GM18858 (cell line): ENCODE data around the gene VIPR2.

Experiments
- ATAC-seq: cut with Tn5 transposase; IDR thresholded peaks from one replicate; pipeline ENCODE4 v1.9.1; 2021; ENCODE audit not compliant: unreplicated experiment

VIPR2 gene

DNA sequence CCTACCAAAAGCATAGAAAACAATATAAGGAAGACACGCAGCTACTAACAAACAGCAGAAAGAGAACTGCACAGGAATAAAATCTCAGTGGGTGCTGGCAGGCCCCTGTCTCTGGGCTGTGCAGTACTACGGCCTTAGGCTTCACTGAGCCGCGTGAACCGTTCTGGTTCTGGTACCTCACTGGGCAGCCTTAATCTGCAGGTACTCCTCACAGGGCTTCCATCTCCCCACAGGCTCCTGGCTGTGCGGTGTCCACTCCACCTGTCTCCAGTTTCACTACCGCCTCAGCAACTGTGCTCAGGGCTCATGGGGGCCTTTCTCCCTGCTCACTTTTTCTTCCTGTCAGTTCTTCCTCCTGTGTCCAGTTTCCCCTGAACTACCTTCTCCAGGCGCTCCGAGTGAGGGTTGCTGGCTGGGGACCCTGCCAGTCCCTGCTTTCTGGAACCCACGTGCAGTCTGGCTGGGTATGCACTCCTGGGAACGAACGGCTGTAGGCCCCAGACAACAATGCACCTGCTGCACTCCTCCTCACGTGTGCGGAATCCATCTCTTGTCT is 75.7 kb downstream of the VIPR2 start:
- ATAC-seq, result no peak

DNA sequence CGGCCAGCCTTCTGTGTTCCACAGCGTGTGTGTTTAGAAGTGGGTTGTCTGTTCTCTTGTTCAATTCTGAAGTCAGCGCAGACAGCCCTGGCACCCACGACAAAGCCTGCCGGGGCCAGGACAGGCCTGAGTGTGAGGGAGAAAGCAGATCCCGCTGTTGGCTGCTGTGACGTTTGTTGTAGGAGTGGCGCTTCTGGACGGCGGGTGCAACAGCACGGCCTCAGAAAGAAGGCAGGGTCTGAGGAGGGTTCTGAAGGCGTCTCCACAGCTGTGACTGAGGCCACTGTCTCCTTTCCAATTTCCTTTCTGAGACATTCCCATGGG is 76.2 kb downstream of the VIPR2 start:
- no peak for ATAC-seq

DNA sequence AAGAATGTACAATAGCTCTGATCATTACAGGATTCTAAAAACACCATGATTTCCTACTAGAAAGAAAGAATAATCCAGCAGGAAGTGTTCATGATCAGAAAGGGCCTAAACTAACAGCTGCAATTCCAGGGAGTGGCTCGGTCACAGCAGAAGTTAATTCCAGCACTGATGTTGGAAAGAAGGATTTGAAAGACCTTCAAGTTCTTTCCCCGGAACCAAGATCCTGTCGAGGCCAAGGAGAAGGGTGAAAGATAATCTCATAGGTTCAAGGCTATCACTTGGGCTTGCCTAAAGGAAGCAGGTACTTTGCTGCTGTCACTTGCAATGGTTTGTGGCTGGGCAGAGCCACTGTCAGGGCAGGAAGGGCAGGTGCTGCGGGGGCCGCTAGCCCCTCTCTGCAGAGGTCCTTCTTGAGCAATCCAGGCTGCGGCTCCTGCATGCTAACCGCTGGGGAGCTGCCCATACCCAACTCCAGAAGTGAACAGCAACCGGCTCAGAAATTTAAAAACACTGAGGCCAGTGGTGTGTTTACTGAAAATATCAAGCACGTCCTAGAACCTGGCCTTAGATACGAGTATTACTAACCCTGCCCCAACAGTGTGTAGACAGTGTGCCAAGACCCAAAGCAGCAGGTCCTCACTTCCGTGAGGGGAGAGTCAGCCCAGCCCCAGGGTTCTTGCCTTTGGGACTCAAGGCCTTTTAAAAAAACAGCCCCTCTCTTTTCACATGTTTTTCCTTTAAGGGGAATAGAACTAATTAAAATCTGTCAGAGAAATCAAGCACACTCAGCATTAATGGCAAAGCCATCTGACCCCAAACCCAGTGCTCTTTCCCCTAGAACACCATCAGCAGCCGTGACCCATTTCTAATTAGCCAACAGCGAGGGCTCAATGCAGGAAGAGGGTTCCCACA is 76.8 kb downstream of the VIPR2 start:
- no peak for ATAC-seq

DNA sequence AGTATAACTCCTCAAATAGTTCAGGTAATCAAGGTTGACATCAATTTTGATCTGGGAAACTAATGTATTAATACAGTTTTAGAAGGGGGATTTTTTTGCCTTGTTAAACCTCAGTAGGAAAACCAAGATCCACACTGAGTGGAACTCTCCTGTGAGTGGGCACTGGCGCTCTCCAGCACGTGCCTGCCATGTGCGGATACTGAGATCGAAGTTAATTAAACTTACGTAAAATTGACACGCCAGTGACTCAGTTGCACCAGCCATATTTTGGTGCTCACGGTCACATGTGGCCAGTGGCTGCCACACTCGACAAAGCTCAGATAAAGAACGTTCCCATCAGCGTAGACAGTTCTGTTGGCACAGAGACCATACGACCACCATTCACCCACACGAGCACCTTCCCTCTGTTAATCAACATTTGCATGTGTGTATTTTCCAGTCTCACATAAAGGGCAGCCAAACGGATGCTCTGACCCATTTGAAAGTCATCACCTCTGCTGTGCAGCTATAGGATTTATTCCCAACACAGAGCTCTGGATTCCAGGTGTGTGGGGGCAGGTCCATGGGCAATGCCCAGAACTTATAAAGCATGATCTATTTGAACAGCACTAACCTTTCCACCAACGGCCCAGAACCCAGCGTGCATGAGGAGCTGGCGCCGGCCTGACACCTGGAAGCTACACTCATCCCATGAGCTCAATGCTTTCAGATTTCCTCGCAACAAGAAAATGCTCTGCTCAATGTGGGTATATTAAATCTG is 77.7 kb downstream of the VIPR2 start:
- no peak for ATAC-seq

DNA sequence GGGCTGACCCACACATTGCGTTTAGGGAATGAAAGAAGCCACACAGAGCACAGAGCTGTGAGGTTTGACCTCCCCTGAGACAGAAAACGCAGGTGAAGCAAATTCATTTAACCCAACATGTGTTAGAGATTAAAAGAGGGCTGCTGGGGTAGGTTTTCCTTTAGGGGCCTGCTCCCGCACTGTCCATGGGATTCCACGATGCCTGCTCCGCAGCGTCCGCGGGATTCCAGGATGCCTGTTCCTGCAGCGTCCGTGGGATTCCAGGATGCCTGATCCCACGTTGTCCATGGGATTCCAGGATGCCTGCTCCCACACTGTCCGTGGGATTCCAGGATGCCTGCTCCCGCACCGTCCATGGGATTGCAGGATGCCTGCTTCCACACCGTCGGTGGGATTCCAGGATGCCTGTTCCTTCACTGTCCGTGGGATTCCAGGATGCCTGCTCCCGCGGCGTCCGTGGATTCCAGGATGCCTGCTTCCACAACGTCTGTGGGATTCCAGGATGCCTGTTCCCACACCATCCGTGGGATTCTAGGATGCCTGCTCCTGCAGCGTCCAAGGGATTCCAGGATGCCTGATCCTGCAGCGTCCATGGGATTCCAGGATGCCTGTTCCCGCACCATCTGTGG is 78.7 kb downstream of the VIPR2 start:
- ATAC-seq, result no peak

GRCh38 chr7:159064816-159065510 is 79.7 kb downstream of the VIPR2 start:
- ATAC-seq, result no peak

- ATAC-seq, result no peak
Measured at GRCh38 chr7:159064121-159064815, 80.4 kb downstream of the VIPR2 start.

GRCh38 chr7:159063046-159063840 is 81.4 kb downstream of the VIPR2 start:
- ATAC-seq, result no peak

GRCh38 chr7:159062569-159062968 is 82.1 kb downstream of the VIPR2 start:
- no peak for ATAC-seq

GRCh38 chr7:159061674-159062212 is 82.9 kb downstream of the VIPR2 start:
- no peak for ATAC-seq

DNA sequence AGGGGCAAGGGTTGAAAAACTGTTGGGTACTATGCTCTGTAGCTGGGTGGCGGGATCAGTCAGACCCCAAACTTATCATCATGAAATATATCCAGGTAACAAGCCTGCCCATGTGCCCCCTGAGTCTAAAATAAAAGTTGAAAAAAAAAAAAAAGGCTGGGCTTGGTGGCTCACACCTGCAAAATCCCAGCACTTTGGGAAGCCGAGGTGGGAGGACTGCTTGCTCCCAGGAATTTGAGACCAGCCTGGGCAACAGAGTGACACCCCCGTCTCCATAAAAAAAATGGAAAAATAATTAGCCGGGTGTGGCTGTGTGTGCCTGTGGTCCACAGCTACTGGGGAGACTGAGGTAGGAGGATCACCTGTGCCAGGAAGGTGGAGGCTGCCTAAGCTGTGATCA is 83.5 kb downstream of the VIPR2 start:
- no peak for ATAC-seq

DNA sequence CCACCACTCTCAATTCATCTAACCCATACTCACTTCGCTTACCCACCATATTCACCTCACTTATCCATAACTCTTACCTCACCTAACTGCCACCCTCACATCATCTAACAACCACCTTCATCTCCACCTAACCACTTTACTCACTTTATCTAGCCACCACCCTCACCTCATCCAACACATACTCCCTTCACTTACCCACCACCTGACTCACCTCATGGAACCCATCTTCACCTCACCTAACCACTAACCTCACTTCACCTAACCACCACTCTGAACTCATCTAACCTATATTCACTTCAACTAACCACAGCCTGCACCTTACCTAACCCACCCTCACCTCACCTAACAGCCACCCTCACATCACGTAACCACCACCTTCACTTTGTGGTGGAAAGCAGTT is 84.2 kb downstream of the VIPR2 start:
- no peak for ATAC-seq

DNA sequence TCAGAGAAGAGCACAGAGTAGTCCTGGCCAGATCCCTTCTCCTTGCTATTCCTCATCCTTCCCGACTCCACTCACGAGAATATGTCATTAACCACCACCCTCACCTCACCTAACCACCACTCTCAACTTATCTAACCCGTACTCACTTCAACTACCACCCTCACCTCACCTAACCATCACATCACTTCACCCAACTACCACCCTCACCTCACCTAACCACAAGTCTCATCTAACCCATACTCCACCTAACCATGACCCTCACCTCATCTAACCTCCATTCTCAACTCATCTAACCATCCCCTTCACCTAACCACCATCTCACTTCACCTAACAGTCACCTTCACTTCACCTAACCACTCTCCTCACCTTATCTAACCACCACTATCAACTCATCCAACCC is 85.0 kb downstream of the VIPR2 start:
- no peak for ATAC-seq

- ATAC-seq, result no peak
Measured at GRCh38 chr7:159057647-159058046, 87.0 kb downstream of the VIPR2 start.

- ATAC-seq, result no peak
Measured at GRCh38 chr7:159056737-159057136, 87.9 kb downstream of the VIPR2 start.

DNA sequence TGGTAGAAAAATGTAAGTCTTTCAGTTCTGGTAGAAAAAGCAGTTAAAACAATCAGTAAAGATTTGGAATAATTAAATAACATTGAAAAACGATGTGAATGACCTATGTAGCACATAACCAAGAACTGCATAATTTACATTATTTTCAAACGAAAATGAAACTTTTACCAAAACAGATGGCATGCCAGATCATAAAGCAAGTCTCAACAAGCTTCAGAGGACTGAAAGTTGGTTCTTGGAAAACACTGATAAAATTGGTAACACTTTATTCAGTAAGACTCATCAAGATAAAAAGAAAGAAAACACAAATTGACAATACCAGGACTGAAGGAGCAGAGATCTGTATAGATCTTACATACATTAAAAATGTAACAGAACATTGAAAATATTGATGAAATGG is 92.8 kb downstream of the VIPR2 start:
- peak; percentile 58 for ATAC-seq

GRCh38 chr7:159050704-159051103 is 94.0 kb downstream of the VIPR2 start:
- no peak for ATAC-seq

- ATAC-seq, result no peak
Measured at GRCh38 chr7:159049266-159050025, 95.2 kb downstream of the VIPR2 start.

GRCh38 chr7:159048656-159049055 is 96.0 kb downstream of the VIPR2 start:
- ATAC-seq, result no peak
